OCI-LY7 (cell line): ENCODE results near the gene NEUROG2. TPM values are rescaled to one million over a fixed set of nuclear protein-coding genes. Genes with fewer than 3 reads are reported as not detected.

Experiments used
- BruUV-seq: library from RNA; stranded (reverse); fragments of 400-500 nt; replicated peaks from 2 replicates; lab custom pipeline; 2021; lab: Mats Ljungman, UMichigan
- CTCF ChIA-PET: fragments of 300-600 bp; sonication (Branson Sonifier 250); formaldehyde crosslinking; loops from one replicate; lab custom pipeline; 2022; ENCODE audit warnings: antibody characterized with exemption; ENCODE audit not compliant: unreplicated experiment; lab: Charles Lee
- POLR2A ChIA-PET: fragments of 300-600 bp; sonication (Branson Sonifier 250); formaldehyde crosslinking; loops from one replicate; lab custom pipeline; 2022; ENCODE audit warnings: antibody characterized with exemption; lab: Charles Lee
- DNase-seq: peaks from one replicate; pipeline ENCODE4 v3.0.0-alpha.2; 2015; ENCODE audit warnings: low spot score
- H2AFZ ChIP-seq: fragments of 200-600 bp; sonication (generic), shearing (Covaris generic); 2 replicates; pipeline ENCODE4 v1.6.1; 2014; ENCODE audit warnings: mild to moderate bottlenecking, antibody characterized with exemption, low read length, moderate library complexity
- H3K27ac ChIP-seq: fragments of 200-600 bp; sonication (generic); 2 replicates; pipeline ENCODE4 v1.5.1; 2014; ENCODE audit warnings: mixed run types, low read depth, mild to moderate bottlenecking, moderate library complexity, low read length, inconsistent platforms; ENCODE audit not compliant: poor library complexity, severe bottlenecking
- H3K36me3 ChIP-seq: fragments of 200-600 bp; sonication (generic); 2 replicates; pipeline ENCODE4 v1.6.1; 2014; ENCODE audit warnings: mild to moderate bottlenecking, antibody characterized with exemption, low read length, moderate library complexity, mixed read lengths; ENCODE audit not compliant: insufficient read depth
- H3K4me1 ChIP-seq: fragments of 200-600 bp; sonication (generic); 2 replicates; pipeline ENCODE4 v1.5.1; 2014; ENCODE audit warnings: mild to moderate bottlenecking, low read length; ENCODE audit not compliant: insufficient read depth, poor library complexity, severe bottlenecking
- H3K4me2 ChIP-seq: fragments of 200-600 bp; sonication (generic); 2 replicates; pipeline ENCODE4 v1.6.1; 2014; ENCODE audit warnings: mild to moderate bottlenecking, low read length
- H3K4me3 ChIP-seq: fragments of 200-600 bp; sonication (generic); 2 replicates; pipeline ENCODE4 v1.5.1; 2014; ENCODE audit warnings: mild to moderate bottlenecking, low read depth, low read length; ENCODE audit not compliant: poor library complexity, severe bottlenecking
- H3K79me2 ChIP-seq: fragments of 200-600 bp; sonication (generic); 2 replicates; pipeline ENCODE4 v1.6.1; 2016; ENCODE audit warnings: low read depth, mild to moderate bottlenecking, low read length, moderate library complexity, mixed read lengths; ENCODE audit not compliant: insufficient read depth
- H3K9me2 ChIP-seq: fragments of 200-600 bp; sonication (generic); 2 replicates; pipeline ENCODE4 v1.6.1; 2016; ENCODE audit warnings: mild to moderate bottlenecking, low read length, mixed read lengths; ENCODE audit not compliant: insufficient read depth
- H3K9me3 ChIP-seq: fragments of 200-600 bp; sonication (generic); 2 replicates; pipeline ENCODE4 v1.6.1; 2014; ENCODE audit warnings: mild to moderate bottlenecking, mixed run types, low read length, mixed read lengths
- H4K20me1 ChIP-seq: fragments of 200-600 bp; sonication (generic); 2 replicates; pipeline ENCODE4 v1.6.1; 2014; ENCODE audit warnings: mild to moderate bottlenecking, antibody characterized with exemption, low read length, moderate library complexity, mixed read lengths; ENCODE audit not compliant: insufficient read depth
- EZH2phosphoT487 ChIP-seq: fragments of 200-600 bp; sonication (generic); IDR thresholded peaks from 2 replicates; pipeline ENCODE4 v1.6.1; 2018; ENCODE audit warnings: low read depth, borderline replicate concordance, mild to moderate bottlenecking, mixed run types, antibody characterized with exemption, low read length, moderate library complexity, mixed read lengths
- intact Hi-C: fragments of 100-400 bp; cut with micrococcal nuclease; formaldehyde crosslinking; loops from one replicate; pipeline ENCODE4 v1.10.0; 2022; ENCODE audit not compliant: unreplicated experiment
- total RNA-seq, 2 experiments: library from RNA; depleted of rRNA in 1 of 2; stranded (reverse); fragments of >200 nt in 1 of 2; shearing (Covaris generic) in 1 of 2; gene quantifications; 2 replicates each; pipeline ENCODE4 v1.2.3, GENCODE V29; 2014 to 2022
- TF ChIP-seq, protein P1 (sequence below): fragments of 200-600 bp; sonication (generic); conservative IDR thresholded peaks from 2 replicates; pipeline ENCODE4 v1.5.1; 2014; ENCODE audit warnings: mild to moderate bottlenecking, antibody characterized with exemption, low read length, moderate library complexity, mixed read lengths

Gene NEUROG2
- total RNA-seq, 2 experiments from 2014 or later, result 0.06 TPM; not detected in 1

DNA sequence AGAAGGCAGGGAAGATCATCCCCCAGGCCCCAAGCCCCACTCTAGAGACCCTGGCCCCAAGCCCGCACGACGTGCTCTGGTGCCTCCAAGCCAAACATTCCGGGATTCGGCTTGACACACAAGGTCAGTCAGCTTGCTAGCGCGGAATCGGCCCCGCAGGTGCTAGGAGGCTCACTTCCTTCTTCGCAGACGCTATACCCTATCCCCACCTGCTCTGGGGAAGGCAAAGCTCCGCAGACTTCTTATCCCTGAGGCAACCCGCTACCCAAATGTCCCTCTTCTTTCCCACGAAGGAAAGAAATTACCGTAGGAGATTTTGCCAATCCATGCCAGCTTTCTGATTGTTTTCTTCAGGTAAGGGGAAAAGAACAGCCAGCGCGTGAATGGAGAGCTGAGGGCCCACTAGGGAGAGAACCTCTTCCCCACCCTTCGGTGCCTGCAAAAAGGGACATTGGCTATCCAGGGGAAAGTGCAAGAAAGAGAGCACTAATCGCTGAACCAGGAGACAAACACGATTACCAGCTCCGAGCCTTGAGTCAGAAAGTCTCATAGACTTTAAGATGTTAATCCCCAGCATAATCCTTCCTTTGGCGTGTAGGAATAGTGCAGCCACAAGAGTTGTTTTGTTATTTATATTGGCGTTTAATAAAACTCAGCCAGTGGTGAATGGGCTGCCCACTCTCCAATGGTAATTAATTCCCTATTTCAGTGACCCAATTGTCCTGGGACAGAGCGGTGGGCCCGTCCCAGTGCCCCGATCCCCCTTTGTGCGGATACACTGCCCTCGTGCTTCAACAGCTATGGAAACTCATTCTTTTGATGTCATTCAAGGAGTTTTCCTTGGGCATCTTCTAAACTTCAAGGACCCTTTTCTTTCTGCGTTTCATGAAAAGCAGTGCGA, 5.4 kb upstream of the NEUROG2 start:
- peak overlapping the region; percentile 8; the same call in 1 of the 2 replicates for H3K4me2 ChIP-seq
- peak; percentile 25 for DNase-seq
- H2AFZ ChIP-seq, result no peak overlapping the region
- no peaks in the 10 kb centered on the region for H3K79me2 ChIP-seq
- peaks cover 37% of the 10 kb centered on the region for H3K4me1 ChIP-seq
- BruUV-seq, result no TSS peak
- H4K20me1 ChIP-seq, result no peaks in the 10 kb centered on the region
- no peak overlapping the region for H3K4me3 ChIP-seq
- TF ChIP-seq, protein P1, sequence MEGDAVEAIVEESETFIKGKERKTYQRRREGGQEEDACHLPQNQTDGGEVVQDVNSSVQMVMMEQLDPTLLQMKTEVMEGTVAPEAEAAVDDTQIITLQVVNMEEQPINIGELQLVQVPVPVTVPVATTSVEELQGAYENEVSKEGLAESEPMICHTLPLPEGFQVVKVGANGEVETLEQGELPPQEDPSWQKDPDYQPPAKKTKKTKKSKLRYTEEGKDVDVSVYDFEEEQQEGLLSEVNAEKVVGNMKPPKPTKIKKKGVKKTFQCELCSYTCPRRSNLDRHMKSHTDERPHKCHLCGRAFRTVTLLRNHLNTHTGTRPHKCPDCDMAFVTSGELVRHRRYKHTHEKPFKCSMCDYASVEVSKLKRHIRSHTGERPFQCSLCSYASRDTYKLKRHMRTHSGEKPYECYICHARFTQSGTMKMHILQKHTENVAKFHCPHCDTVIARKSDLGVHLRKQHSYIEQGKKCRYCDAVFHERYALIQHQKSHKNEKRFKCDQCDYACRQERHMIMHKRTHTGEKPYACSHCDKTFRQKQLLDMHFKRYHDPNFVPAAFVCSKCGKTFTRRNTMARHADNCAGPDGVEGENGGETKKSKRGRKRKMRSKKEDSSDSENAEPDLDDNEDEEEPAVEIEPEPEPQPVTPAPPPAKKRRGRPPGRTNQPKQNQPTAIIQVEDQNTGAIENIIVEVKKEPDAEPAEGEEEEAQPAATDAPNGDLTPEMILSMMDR, result no peak
- no peak for TF ChIP-seq EZH2phosphoT487
- intact Hi-C loops, result loop anchor here (2.0 to 5.0 kb wide), 2 partner anchors 243 to 444 kb away; no protein-coding TSS in a partner anchor
- H3K27ac ChIP-seq, result no peak overlapping the region
- no peaks in the 10 kb centered on the region for H3K36me3 ChIP-seq
- ChIA-PET CTCF (no interaction called here), POLR2A (no interaction called here)
- no peaks in the 10 kb centered on the region for H3K9me3 ChIP-seq
- H3K9me2 ChIP-seq, result no peaks in the 10 kb centered on the region

- H4K20me1 ChIP-seq, result no peaks in the 10 kb centered on the region
- H3K27ac ChIP-seq, result no peak overlapping the region
- H3K36me3 ChIP-seq, result no peaks in the 10 kb centered on the region
- TF ChIP-seq EZH2phosphoT487, result no peak
- TF ChIP-seq, protein P1, result no peak
- H3K79me2 ChIP-seq, result no peaks in the 10 kb centered on the region
- intact Hi-C loops, result loop anchor here (5.0 kb wide), 1 partner anchor 443 kb away; no protein-coding TSS in a partner anchor
- CTCF ChIA-PET, result interaction anchor here (0.5 to 0.6 kb wide), 2 partner anchors 278 to 444 kb away, joined by 3 read pairs; no protein-coding TSS in a partner anchor
- peaks cover 42% of the 10 kb centered on the region for H3K4me1 ChIP-seq
- BruUV-seq, result no TSS peak
- H3K4me3 ChIP-seq, result no peak overlapping the region
- no peaks in the 10 kb centered on the region for H3K9me2 ChIP-seq
- H3K9me3 ChIP-seq, result no peaks in the 10 kb centered on the region
- peak overlapping the region; percentile 8; the same call in 1 of the 2 replicates for H3K4me2 ChIP-seq
- DNase-seq, result no peak
- H2AFZ ChIP-seq, result no peak overlapping the region
- POLR2A ChIA-PET, result no interaction called here
Measured at GRCh38 chr4:112520598-112521122, 4.7 kb upstream of the NEUROG2 start.
